Measurements from ENCODE around the gene FLNC. TPM values are rescaled to one million over a fixed set of nuclear protein-coding genes. Genes with fewer than 3 reads are reported as not detected.
A peak's percentile ranks its signal among the peaks of the same experiment; 100 is the strongest.

The FLNC gene
- total and polyA plus RNA-seq, 2 experiments from 2014 or later = 74.0 to 304 TPM

GRCh38 chr7:128879939-128880746 lies 49.9 kb downstream of the FLNC start:
- no peaks in the 10 kb centered on the region for H4K20me1 ChIP-seq (ENCODE audit: insufficient read depth)
- no peaks in the 10 kb centered on the region for H3K79me2 ChIP-seq (ENCODE audit: insufficient read depth)
- in situ Hi-C loops (cut with MboI) = loop anchor here (25.0 kb wide), 1 partner anchor 268 kb away; no protein-coding TSS in a partner anchor
- H3K9me3 ChIP-seq (ENCODE audit: low read depth) = no peaks in the 10 kb centered on the region
- H3K27me3 ChIP-seq (replicated peaks; ENCODE audit: insufficient read depth) = no peaks in the 10 kb centered on the region
- no peak overlapping the region for H3K4me2 ChIP-seq (ENCODE audit: unreplicated experiment)
- no peak overlapping the region for H3K27ac ChIP-seq
- no peak overlapping the region for H3K4me3 ChIP-seq
- H3K36me3 ChIP-seq (ENCODE audit: low read depth) = no peaks in the 10 kb centered on the region
- H3F3A ChIP-seq (ENCODE audit: insufficient read depth) = no peaks in the 10 kb centered on the region
- H3K9me2 ChIP-seq (ENCODE audit: insufficient read depth) = no peaks in the 10 kb centered on the region
- peak; percentile 85 for DNase-seq
- H2AFZ ChIP-seq = no peak overlapping the region
- no peak overlapping the region for H3K9ac ChIP-seq
- no peaks in the 10 kb centered on the region for H3K4me1 ChIP-seq (ENCODE audit: insufficient read depth)
- TF ChIP-seq EZH2phosphoT487 (IDR thresholded peaks at IDR 0.05; ENCODE audit: insufficient read depth, low read depth) (no peak), EZH2 (IDR thresholded peaks at IDR 0.05; ENCODE audit: insufficient read depth, poor library complexity, severe bottlenecking) (no peak)
- WGBS, 2 experiments (ENCODE audit: low coverage in 1 of 2, low lambda C conversion rate in 2 of 2, missing lambda C conversion rate in 2 of 2) = 34 to 39% methylated on average over 28 to 31 of the region's 31 CpGs

GRCh38 chr7:128880791-128881457 lies 50.7 kb downstream of the FLNC start:
- Histone ChIP-seq H3K4me1 (ENCODE audit: insufficient read depth) (no peaks in the 10 kb centered on the region), H3K36me3 (ENCODE audit: low read depth) (no peaks in the 10 kb centered on the region), H4K20me1 (ENCODE audit: insufficient read depth) (no peaks in the 10 kb centered on the region), H3K79me2 (ENCODE audit: insufficient read depth) (no peaks in the 10 kb centered on the region), H3K9me2 (ENCODE audit: insufficient read depth) (no peaks in the 10 kb centered on the region), H3K9ac (no peak overlapping the region), H3K4me2 (ENCODE audit: unreplicated experiment) (no peak overlapping the region), H3K27me3 (replicated peaks; ENCODE audit: insufficient read depth) (no peaks in the 10 kb centered on the region), H3K9me3 (ENCODE audit: low read depth) (no peaks in the 10 kb centered on the region), H2AFZ (no peak overlapping the region), H3F3A (ENCODE audit: insufficient read depth) (no peaks in the 10 kb centered on the region), H3K27ac (no peak overlapping the region), H3K4me3 (no peak overlapping the region)
- in situ Hi-C loops (cut with MboI) = loop anchor here (25.0 kb wide), 1 partner anchor 269 kb away; no protein-coding TSS in a partner anchor
- DNase-seq = no peak
- no peak for TF ChIP-seq EZH2phosphoT487 (IDR thresholded peaks at IDR 0.05; ENCODE audit: insufficient read depth, low read depth)
- WGBS, 2 experiments (ENCODE audit: low coverage in 1 of 2, low lambda C conversion rate in 2 of 2, missing lambda C conversion rate in 2 of 2) = 49 to 54% methylated on average over 11 of the region's 11 CpGs

- in situ Hi-C loops (cut with MboI) = loop anchor here (25.0 kb wide), 1 partner anchor 269 kb away; no protein-coding TSS in a partner anchor
- H3K9ac ChIP-seq = no peak overlapping the region
- no peaks in the 10 kb centered on the region for H4K20me1 ChIP-seq (ENCODE audit: insufficient read depth)
These were observed 51.4 kb downstream of the FLNC start for GRCh38 chr7:128881458-128882125.

GRCh38 chr7:128882134-128882533 lies 51.9 kb downstream of the FLNC start:
- Histone ChIP-seq H3F3A (ENCODE audit: insufficient read depth) (no peaks in the 10 kb centered on the region), H3K27ac (no peak overlapping the region), H3K9ac (no peak overlapping the region), H3K9me3 (ENCODE audit: low read depth) (no peaks in the 10 kb centered on the region), H3K4me2 (ENCODE audit: unreplicated experiment) (no peak overlapping the region), H3K4me1 (ENCODE audit: insufficient read depth) (no peaks in the 10 kb centered on the region), H3K9me2 (ENCODE audit: insufficient read depth) (no peaks in the 10 kb centered on the region), H2AFZ (no peak overlapping the region), H4K20me1 (ENCODE audit: insufficient read depth) (no peaks in the 10 kb centered on the region), H3K4me3 (no peak overlapping the region), H3K27me3 (replicated peaks; ENCODE audit: insufficient read depth) (no peaks in the 10 kb centered on the region), H3K79me2 (ENCODE audit: insufficient read depth) (no peaks in the 10 kb centered on the region), H3K36me3 (ENCODE audit: low read depth) (no peaks in the 10 kb centered on the region)
- in situ Hi-C loops (cut with MboI) = loop anchor here (25.0 kb wide), 1 partner anchor 270 kb away; no protein-coding TSS in a partner anchor
- DNase-seq = no peak
- 86 to 88% methylated on average over 8 of the region's 8 CpGs for WGBS, 2 experiments (ENCODE audit: low coverage in 1 of 2, low lambda C conversion rate in 2 of 2, missing lambda C conversion rate in 2 of 2)
- TF ChIP-seq EZH2 (IDR thresholded peaks at IDR 0.05; ENCODE audit: insufficient read depth, poor library complexity, severe bottlenecking) (no peak), EZH2phosphoT487 (IDR thresholded peaks at IDR 0.05; ENCODE audit: insufficient read depth, low read depth) (no peak)

More at GRCh38 chr7:128881458-128882125, 51.4 kb downstream of the FLNC start:
- H3K4me1 ChIP-seq (ENCODE audit: insufficient read depth) = no peaks in the 10 kb centered on the region
- no peaks in the 10 kb centered on the region for H3K79me2 ChIP-seq (ENCODE audit: insufficient read depth)
- TF ChIP-seq EZH2phosphoT487 (IDR thresholded peaks at IDR 0.05; ENCODE audit: insufficient read depth, low read depth) (no peak), EZH2 (IDR thresholded peaks at IDR 0.05; ENCODE audit: insufficient read depth, poor library complexity, severe bottlenecking) (no peak)
- H2AFZ ChIP-seq = no peak overlapping the region
- no peak for DNase-seq
- H3K9me3 ChIP-seq (ENCODE audit: low read depth) = no peaks in the 10 kb centered on the region
- H3K9me2 ChIP-seq (ENCODE audit: insufficient read depth) = no peaks in the 10 kb centered on the region
- no peaks in the 10 kb centered on the region for H3K27me3 ChIP-seq (replicated peaks; ENCODE audit: insufficient read depth)
- H3F3A ChIP-seq (ENCODE audit: insufficient read depth) = no peaks in the 10 kb centered on the region
- 75 to 76% methylated on average over 10 of the region's 10 CpGs for WGBS, 2 experiments (ENCODE audit: low coverage in 1 of 2, low lambda C conversion rate in 2 of 2, missing lambda C conversion rate in 2 of 2)
- H3K4me2 ChIP-seq (ENCODE audit: unreplicated experiment) = no peak overlapping the region
- H3K4me3 ChIP-seq = no peak overlapping the region
- no peak overlapping the region for H3K27ac ChIP-seq
- no peaks in the 10 kb centered on the region for H3K36me3 ChIP-seq (ENCODE audit: low read depth)
